ENCODE measurements around the gene BOLA3. TPM values are rescaled to one million over a fixed set of nuclear protein-coding genes. Genes with fewer than 3 reads are reported as not detected.
"Not testable (repeated sequence)": the region's sequence is repeated elsewhere in the genome, so short reads cannot be mapped to it uniquely, and the experiment has no call there.

The BOLA3 gene
- 24.3 and 56.1 TPM in 2 replicates for total RNA-seq

GRCh38 chr2:74147727-74148456 is at the start of gene BOLA3:
Gene BOLA3, minus strand, starts transcription at chr2:74147912. Its CDS starts 38 bp downstream, at chr2:74147874.
- DNase-seq (ENCODE audit: low read depth) = peak; percentile 33

GRCh38 chr2:74197049-74197448 is 49.3 kb upstream of the BOLA3 start:
- DNase-seq (ENCODE audit: low read depth) = no peak

GRCh38 chr2:74194799-74195198 is 47.1 kb upstream of the BOLA3 start:
- DNase-seq (ENCODE audit: low read depth) = no peak

GRCh38 chr2:74191596-74192380 is 44.1 kb upstream of the BOLA3 start:
- no peak for DNase-seq (ENCODE audit: low read depth)

- no peak for DNase-seq (ENCODE audit: low read depth)
These were observed 41.0 kb upstream of the BOLA3 start for GRCh38 chr2:74188696-74189095.

- no peak for DNase-seq (ENCODE audit: low read depth)
These were observed 40.4 kb upstream of the BOLA3 start for GRCh38 chr2:74188018-74188601.

GRCh38 chr2:74186706-74187105 is 39.0 kb upstream of the BOLA3 start:
- DNase-seq (ENCODE audit: low read depth) = not testable (repeated sequence)

GRCh38 chr2:74186038-74186437 is 38.3 kb upstream of the BOLA3 start:
- DNase-seq (ENCODE audit: low read depth) = no peak

GRCh38 chr2:74183878-74184277 is 36.2 kb upstream of the BOLA3 start:
- no peak for DNase-seq (ENCODE audit: low read depth)

- DNase-seq (ENCODE audit: low read depth) = no peak
These were observed 34.0 kb upstream of the BOLA3 start for GRCh38 chr2:74181739-74182138.

- DNase-seq (ENCODE audit: low read depth) = no peak
These were observed 31.6 kb upstream of the BOLA3 start for GRCh38 chr2:74179063-74179865.

- peak; percentile 94 for DNase-seq (ENCODE audit: low read depth)
These were observed 30.7 kb upstream of the BOLA3 start, which contains the start of gene MOB1A for GRCh38 chr2:74178211-74179062. Gene MOB1A, minus strand, starts transcription at chr2:74178879. Its CDS starts 205 bp downstream, at chr2:74178674.

GRCh38 chr2:74177696-74178095 is 30.0 kb upstream of the BOLA3 start:
- DNase-seq (ENCODE audit: low read depth) = no peak

- no peak for DNase-seq (ENCODE audit: low read depth)
These were observed 27.2 kb upstream of the BOLA3 start for GRCh38 chr2:74174909-74175308.

- DNase-seq (ENCODE audit: low read depth) = no peak
These were observed 21.0 kb upstream of the BOLA3 start for GRCh38 chr2:74168739-74169138.

GRCh38 chr2:74164761-74165160 is 17.0 kb upstream of the BOLA3 start:
- DNase-seq (ENCODE audit: low read depth) = no peak

GRCh38 chr2:74162951-74163350 is 15.2 kb upstream of the BOLA3 start:
- no peak for DNase-seq (ENCODE audit: low read depth)

- DNase-seq (ENCODE audit: low read depth) = no peak
These were observed 8.1 kb upstream of the BOLA3 start for GRCh38 chr2:74155830-74156229.

- no peak for DNase-seq (ENCODE audit: low read depth)
These were observed 5.2 kb upstream of the BOLA3 start for GRCh38 chr2:74152954-74153353.

- DNase-seq (ENCODE audit: low read depth) = no peak
These were observed 2.0 kb upstream of the BOLA3 start for GRCh38 chr2:74149570-74150319.
